ENCODE results near the gene TMIGD1.

DNA sequence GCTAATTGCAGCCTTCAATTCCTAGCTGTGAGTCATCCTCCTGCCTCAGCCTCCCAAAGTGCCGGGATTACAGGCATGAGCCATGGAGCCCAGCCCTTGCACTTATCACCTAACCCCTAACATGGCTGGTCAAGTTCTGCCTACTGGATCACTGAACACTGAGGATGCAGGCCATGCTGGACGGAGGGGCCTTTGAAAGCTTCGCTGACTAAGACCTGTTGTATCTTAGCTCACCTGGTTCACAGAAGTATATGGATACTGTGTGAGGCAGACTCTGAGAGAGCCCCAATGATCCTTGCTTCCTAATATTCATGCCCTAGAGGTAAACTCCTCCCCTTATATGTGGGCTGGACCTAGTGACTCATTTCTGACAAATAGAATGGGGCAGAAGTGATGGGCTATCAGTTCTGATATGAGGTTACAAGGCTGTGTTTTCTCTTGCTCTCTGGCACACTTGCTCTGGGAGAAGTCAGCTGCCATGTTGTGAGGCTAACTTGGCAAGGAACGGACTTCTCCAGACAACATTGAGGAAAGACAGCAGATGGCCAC, 11.7 kb upstream of the TMIGD1 start:
- TF ChIP-seq ZNF589 (CRISPR knock-in tag; conservative IDR thresholded peaks at IDR 0.05) (no peak), CTCF (CRISPR knock-in tag; IDR thresholded peaks at IDR 0.05) (no peak), GPN1 (CRISPR knock-in tag; IDR thresholded peaks at IDR 0.05; ENCODE audit: borderline replicate concordance) (no peak), KDM1A (CRISPR knock-in tag; IDR thresholded peaks at IDR 0.05) (no peak), NFE2L1 (CRISPR knock-in tag; IDR thresholded peaks at IDR 0.05; ENCODE audit: borderline replicate concordance) (no peak), RAD21 (CRISPR knock-in tag; IDR thresholded peaks at IDR 0.05) (no peak), FOXO1 (CRISPR knock-in tag; IDR thresholded peaks at IDR 0.05) (no peak), KDM4B (CRISPR knock-in tag; IDR thresholded peaks at IDR 0.05) (no peak), RFX3 (CRISPR knock-in tag; IDR thresholded peaks at IDR 0.05) (no peak), ZNF552 (CRISPR knock-in tag; IDR thresholded peaks at IDR 0.05; ENCODE audit: borderline replicate concordance) (no peak), CCAR2 (optimal IDR thresholded peaks at IDR 0.05; ENCODE audit: low read depth, low read length) (no peak)
